GM12878 (cell line): ENCODE data around the gene GAL3ST2.

Experiments used
- ATF2 ChIP-seq: IDR thresholded peaks from 2 replicates; pipeline ENCODE4 v1.6.1; 2012; ENCODE audit warnings: low read length, inconsistent platforms
- CTCF ChIP-seq, 3 experiments: IDR thresholded peaks in 2 of 3; conservative IDR thresholded peaks in 1 of 3; 2 replicates each; pipeline ENCODE4 v1.5.1; 2011; ENCODE audit warnings: low read depth in 3 of 3, low read length in 3 of 3, mild to moderate bottlenecking in 3 of 3, control low read depth in 2 of 3, moderate library complexity in 2 of 3, inconsistent platforms in 1 of 3, mixed read lengths in 1 of 3; ENCODE audit not compliant: control insufficient read depth in 2 of 3, insufficient read depth in 1 of 3; ENCODE audit errors: extremely low read depth in 1 of 3
- FOS ChIP-seq: IDR thresholded peaks from 3 replicates; pipeline ENCODE4 v1.6.1; 2011; ENCODE audit warnings: borderline replicate concordance; ENCODE audit not compliant: insufficient read length; ENCODE audit errors: extremely low read depth
- SIX5 ChIP-seq: IDR thresholded peaks from 2 replicates; pipeline ENCODE4 v1.6.1; 2011; ENCODE audit warnings: mild to moderate bottlenecking, low read depth, low read length, moderate library complexity; ENCODE audit not compliant: severe bottlenecking
- TCF3 ChIP-seq: IDR thresholded peaks from 2 replicates; pipeline ENCODE4 v1.6.1; 2012; ENCODE audit warnings: low read depth, mild to moderate bottlenecking, low read length, borderline replicate concordance; ENCODE audit not compliant: insufficient read depth

GRCh38 chr2:241851325-241852115, 74.9 kb downstream of the GAL3ST2 start:
- TF ChIP-seq TCF3 (no peak), ATF2 (no peak), CTCF (IDR thresholded peaks at IDR 0.05 in 2 of 3, conservative IDR thresholded peaks at IDR 0.05 in 1 of 3; ENCODE audit: control insufficient read depth in 2 of 3, extremely low read depth in 1 of 3, insufficient read depth in 1 of 3, low read depth in 3 of 3, low read length in 3 of 3) (no peak), SIX5 (no peak), FOS (no peak)
